ENCODE results near the gene ZNRF4. TPM values are rescaled to one million over a fixed set of nuclear protein-coding genes. Genes with fewer than 3 reads are reported as not detected.

ZNRF4 gene
- total and polyA plus RNA-seq, 10 of the 15 experiments (the other 5 are each of a cell fraction or from before 2014, with no cell fraction given) = not detected

- ATAC-seq (no peak), DNase-seq (ENCODE audit: low read depth, low spot score) (no peak), FAIRE-seq (no peak)
- no peak overlapping the region for H3K27ac ChIP-seq (ENCODE audit: control insufficient read depth, insufficient read depth)
- H3K27me3 ChIP-seq (replicated peaks in 1 of 2; ENCODE audit: control insufficient read depth in 2 of 2, insufficient read depth in 2 of 2, low read length in 1 of 2) = no peaks in the 10 kb centered on the region
- TF ChIP-seq BCL3 (IDR thresholded peaks at IDR 0.05; ENCODE audit: borderline replicate concordance, insufficient read depth, low read depth, low read length, poor library complexity, severe bottlenecking) (no peak), SIN3A (IDR thresholded peaks at IDR 0.05; ENCODE audit: low read depth, low read length) (no peak), ATF3 (IDR thresholded peaks at IDR 0.05; ENCODE audit: borderline replicate concordance, extremely low read depth, low read depth, low read length) (no peak), ZNF217 (IDR thresholded peaks at IDR 0.05) (no peak), ZNF207 (IDR thresholded peaks at IDR 0.05; ENCODE audit: borderline replicate concordance) (no peak), KAT2A (conservative IDR thresholded peaks at IDR 0.05; ENCODE audit: control insufficient read depth, low read depth, low read length) (no peak), PRDM15 (CRISPR knock-in tag; IDR thresholded peaks at IDR 0.05) (no peak), CEBPZ (IDR thresholded peaks at IDR 0.05; ENCODE audit: low read depth, low read length) (no peak), MYB (IDR thresholded peaks at IDR 0.05; ENCODE audit: borderline replicate concordance, low read depth, low read length) (no peak), CEBPB (IDR thresholded peaks at IDR 0.05; ENCODE audit: borderline replicate concordance in 1 of 2, low read depth in 2 of 2, low read length in 2 of 2) (no peak)
- SMC1A ChIA-PET (ENCODE audit: uncharacterized antibody, unreplicated experiment) = no interaction called here
- H3K4me1 ChIP-seq (ENCODE audit: control insufficient read depth, insufficient read depth, low read length) = no peaks in the 10 kb centered on the region
- POLR2A ChIA-PET = no interaction called here
- no peak overlapping the region for H2AFZ ChIP-seq (ENCODE audit: control insufficient read depth, low read depth, low read length)
- no peaks in the 10 kb centered on the region for H3K36me3 ChIP-seq (ENCODE audit: control insufficient read depth in 2 of 2, insufficient read depth in 2 of 2, low read length in 1 of 2)
- BruUV-seq (replicated peaks) = no TSS peak
- H3K79me2 ChIP-seq (ENCODE audit: control insufficient read depth, insufficient read depth, low read length) = no peaks in the 10 kb centered on the region
- CTCF ChIA-PET = no interaction called here
- intact Hi-C loops (cut with micrococcal nuclease; ENCODE audit: unreplicated experiment) = no loop called here
- WGBS (ENCODE audit: insufficient coverage, insufficient replicate concordance, low lambda C conversion rate, missing lambda C conversion rate) = 49% methylated on average over 12 of the region's 15 CpGs
- RAD21 ChIA-PET (ENCODE audit: unreplicated experiment) = no interaction called here
- H3K4me2 ChIP-seq (ENCODE audit: control insufficient read depth, insufficient read depth) = no peak overlapping the region
- no peak overlapping the region for H3K9ac ChIP-seq (ENCODE audit: control insufficient read depth, insufficient read depth, low read length)
- H3K9me3 ChIP-seq (replicated peaks; ENCODE audit: control insufficient read depth, insufficient read depth, low read length) = no peaks in the 10 kb centered on the region
- in situ Hi-C loops (cut with MboI) = no loop called here
- H3K4me3 ChIP-seq = no peak overlapping the region
- no peaks in the 10 kb centered on the region for H4K20me1 ChIP-seq (ENCODE audit: control insufficient read depth, insufficient read depth)
These were observed 18.3 kb upstream of the ZNRF4 start for GRCh38 chr19:5436948-5437306.

Measured in GM12878 (cell line).